NT2/D1 (cell line): Measurements from ENCODE around the gene TYRO3.

ENCODE experiments used
- DNase-seq: peaks from one replicate; pipeline ENCODE4 v3.0.0-alpha.2; 2011; ENCODE audit warnings: low read depth, low spot score
- H3K27me3 ChIP-seq: 2 replicates; pipeline ENCODE4 v1.6.0; 2011; ENCODE audit warnings: mild to moderate bottlenecking; ENCODE audit not compliant: insufficient read length, insufficient read depth
- H3K36me3 ChIP-seq: 2 replicates; pipeline ENCODE4 v1.6.1; 2011; ENCODE audit warnings: mild to moderate bottlenecking, low read length, mixed read lengths; ENCODE audit not compliant: insufficient read depth, insufficient read length
- H3K4me1 ChIP-seq: 2 replicates; pipeline ENCODE4 v1.5.1; 2011; ENCODE audit not compliant: insufficient read depth, insufficient read length
- H3K4me3 ChIP-seq: 2 replicates; pipeline ENCODE4 v1.5.1; 2011; ENCODE audit warnings: low read depth; ENCODE audit not compliant: insufficient read length
- H3K9ac ChIP-seq: 2 replicates; pipeline ENCODE4 v1.6.0; 2011; ENCODE audit warnings: low read depth; ENCODE audit not compliant: insufficient read length
- H3K9me3 ChIP-seq: 2 replicates; pipeline ENCODE4 v1.5.1; 2011; ENCODE audit warnings: mild to moderate bottlenecking, low read length; ENCODE audit not compliant: insufficient read depth
- SUZ12 ChIP-seq: IDR thresholded peaks from 2 replicates; pipeline ENCODE4 v1.6.1; 2011; ENCODE audit not compliant: insufficient read length, insufficient read depth; ENCODE audit errors: extremely low read depth
- YY1 ChIP-seq: IDR thresholded peaks from 2 replicates; pipeline ENCODE4 v1.6.1; 2011; ENCODE audit not compliant: insufficient read length, insufficient read depth
- ZNF274 ChIP-seq: IDR thresholded peaks from 2 replicates; pipeline ENCODE4 v1.6.1; 2011; ENCODE audit warnings: mild to moderate bottlenecking, low read depth, low read length

Gene TYRO3

GRCh38 chr15:41594801-41595746, 36.1 kb downstream of the TYRO3 start:
- Histone ChIP-seq H3K4me3 (no peak overlapping the region), H3K9me3 (no peaks in the 10 kb centered on the region), H3K4me1 (no peaks in the 10 kb centered on the region), H3K27me3 (no peaks in the 10 kb centered on the region), H3K36me3 (no peaks in the 10 kb centered on the region), H3K9ac (no peak overlapping the region)
- no peak for TF ChIP-seq SUZ12
- TF ChIP-seq YY1 = no peak
- no peak for TF ChIP-seq ZNF274
- DNase-seq = no peak

GRCh38 chr15:41596972-41597371, 38.0 kb downstream of the TYRO3 start:
- Histone ChIP-seq H3K9ac (no peak overlapping the region), H3K4me3 (no peak overlapping the region), H3K4me1 (no peaks in the 10 kb centered on the region), H3K9me3 (peaks cover 8% of the 10 kb centered on the region; the same call in 1 of the 2 replicates), H3K36me3 (no peaks in the 10 kb centered on the region), H3K27me3 (no peaks in the 10 kb centered on the region)
- TF ChIP-seq YY1 (no peak), ZNF274 (no peak), SUZ12 (no peak)
- no peak for DNase-seq

GRCh38 chr15:41597787-41598186, 38.8 kb downstream of the TYRO3 start:
- Histone ChIP-seq H3K9me3 (peaks cover 8% of the 10 kb centered on the region; the same call in 1 of the 2 replicates), H3K9ac (no peak overlapping the region), H3K36me3 (no peaks in the 10 kb centered on the region), H3K4me1 (no peaks in the 10 kb centered on the region), H3K27me3 (no peaks in the 10 kb centered on the region), H3K4me3 (no peak overlapping the region)
- TF ChIP-seq SUZ12 = no peak
- TF ChIP-seq YY1 = no peak
- TF ChIP-seq ZNF274 = no peak
- no peak for DNase-seq

GRCh38 chr15:41599061-41599460, 40.0 kb downstream of the TYRO3 start:
- no peak for TF ChIP-seq YY1
- no peak for TF ChIP-seq ZNF274
- no peak for TF ChIP-seq SUZ12
- Histone ChIP-seq H3K4me3 (no peak overlapping the region), H3K27me3 (no peaks in the 10 kb centered on the region), H3K9ac (no peak overlapping the region), H3K9me3 (peaks cover 8% of the 10 kb centered on the region; the same call in 1 of the 2 replicates), H3K4me1 (no peaks in the 10 kb centered on the region), H3K36me3 (no peaks in the 10 kb centered on the region)
- DNase-seq = no peak

- Histone ChIP-seq H3K4me1 (no peaks in the 10 kb centered on the region), H3K4me3 (no peak overlapping the region), H3K9ac (no peak overlapping the region), H3K9me3 (peaks cover 8% of the 10 kb centered on the region; the same call in 1 of the 2 replicates), H3K36me3 (no peaks in the 10 kb centered on the region), H3K27me3 (no peaks in the 10 kb centered on the region)
- no peak for DNase-seq
- TF ChIP-seq YY1 (no peak), ZNF274 (no peak), SUZ12 (no peak)
Observed at GRCh38 chr15:41603411-41603935, 44.5 kb downstream of the TYRO3 start.

- Histone ChIP-seq H3K27me3 (no peaks in the 10 kb centered on the region), H3K36me3 (no peaks in the 10 kb centered on the region), H3K4me1 (no peaks in the 10 kb centered on the region), H3K4me3 (no peak overlapping the region), H3K9ac (no peak overlapping the region), H3K9me3 (peaks cover 8% of the 10 kb centered on the region; the same call in 1 of the 2 replicates)
- no peak for TF ChIP-seq ZNF274
- TF ChIP-seq SUZ12 = no peak
- no peak for TF ChIP-seq YY1
- DNase-seq = no peak
Observed at GRCh38 chr15:41603941-41604911, 45.2 kb downstream of the TYRO3 start.
